ELF-1 (cell line): ENCODE results near the gene SLC6A11.

ENCODE experiments used
- DNase-seq: peaks from one replicate; pipeline ENCODE4 v3.0.0-alpha.2; 2016; ENCODE audit warnings: low read depth, low spot score

Gene SLC6A11

DNA sequence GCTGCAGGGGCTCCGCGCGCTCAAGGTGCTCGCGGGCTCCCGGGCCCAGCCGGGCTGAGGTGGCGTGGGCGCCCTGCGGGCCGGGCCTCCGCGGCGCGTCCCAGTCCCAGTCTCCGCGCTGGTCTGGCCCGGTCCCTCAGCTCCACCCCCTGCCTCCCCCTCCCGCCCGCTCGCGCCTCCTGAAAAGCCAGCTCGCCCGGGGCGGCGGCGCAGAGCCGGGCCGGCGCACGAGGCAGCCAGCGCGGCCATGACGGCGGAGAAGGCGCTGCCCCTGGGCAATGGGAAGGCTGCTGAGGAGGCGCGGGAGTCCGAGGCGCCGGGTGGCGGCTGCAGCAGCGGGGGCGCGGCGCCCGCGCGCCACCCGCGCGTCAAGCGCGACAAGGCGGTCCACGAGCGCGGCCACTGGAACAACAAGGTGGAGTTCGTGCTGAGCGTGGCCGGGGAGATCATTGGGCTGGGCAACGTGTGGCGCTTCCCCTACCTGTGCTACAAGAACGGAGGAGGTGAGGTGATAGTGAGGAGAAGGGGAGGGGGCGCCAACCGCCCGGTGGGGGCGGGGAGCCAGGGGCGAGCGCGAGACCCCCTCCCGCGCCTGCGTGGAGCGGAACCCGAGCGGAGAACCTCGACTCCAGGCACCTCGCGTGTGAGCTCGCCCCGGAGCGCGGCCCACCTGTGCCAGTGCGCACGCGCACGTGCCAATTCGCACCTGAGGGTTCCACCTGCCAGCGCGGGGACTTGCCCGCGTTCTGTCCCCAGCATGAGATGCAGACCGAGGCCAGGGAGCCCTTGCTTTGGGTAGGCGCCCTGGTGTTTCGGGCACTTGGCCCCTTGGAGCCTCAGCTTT is at the start of gene SLC6A11:
SLC6A11 (plus strand) TSS at position 210 of the 844 bp plus-strand sequence; CDS start at position 248, 38 bp downstream.
- peak; percentile 46 for DNase-seq

GRCh38 chr3:10768708-10769394 is 47.2 kb upstream of the SLC6A11 start:
- no peak for DNase-seq

DNA sequence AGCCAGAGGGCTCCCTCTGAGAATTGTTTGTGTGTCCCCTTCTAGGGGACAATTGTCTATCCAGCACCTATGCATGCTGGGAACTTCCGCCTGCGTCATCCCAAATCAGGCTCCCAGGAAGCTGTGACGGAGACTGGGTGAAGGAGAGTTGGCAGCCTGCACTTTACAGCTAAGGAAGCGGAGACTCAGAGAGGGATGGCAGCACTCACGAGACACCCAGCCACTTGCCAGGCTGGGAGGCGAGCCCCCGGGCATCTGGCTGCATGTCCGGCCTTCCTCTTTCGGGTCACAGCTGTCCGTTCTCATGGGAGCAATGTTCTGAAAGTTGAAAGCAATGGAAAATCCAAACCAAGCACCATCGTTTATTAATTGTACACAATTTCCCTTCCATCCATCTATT is 45.5 kb upstream of the SLC6A11 start:
- DNase-seq, result no peak

DNA sequence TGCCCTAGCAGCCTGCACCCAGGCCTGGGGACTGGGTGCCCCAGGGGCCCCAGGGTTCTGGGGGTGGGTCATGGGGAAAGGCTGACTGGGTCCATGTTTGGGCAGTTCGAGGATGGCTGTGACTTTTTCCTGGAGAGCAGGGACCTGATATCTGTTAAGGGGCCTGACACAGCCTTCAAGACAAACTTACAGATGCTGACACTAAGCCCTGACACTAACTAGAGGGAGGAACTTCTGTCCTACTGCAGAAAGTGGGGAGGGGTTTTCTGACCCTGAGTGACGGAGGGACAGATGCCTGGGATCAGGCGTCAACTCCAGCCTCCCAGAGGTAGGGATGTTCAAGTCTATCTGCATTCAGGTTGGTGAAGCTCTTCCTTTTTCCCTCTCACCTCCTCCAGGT is 45.0 kb upstream of the SLC6A11 start:
- no peak for DNase-seq

- DNase-seq, result no peak
Observed at GRCh38 chr3:10771486-10772270, 44.4 kb upstream of the SLC6A11 start.

- DNase-seq, result peak; percentile 33
Observed at GRCh38 chr3:10772271-10773161, 43.5 kb upstream of the SLC6A11 start.

DNA sequence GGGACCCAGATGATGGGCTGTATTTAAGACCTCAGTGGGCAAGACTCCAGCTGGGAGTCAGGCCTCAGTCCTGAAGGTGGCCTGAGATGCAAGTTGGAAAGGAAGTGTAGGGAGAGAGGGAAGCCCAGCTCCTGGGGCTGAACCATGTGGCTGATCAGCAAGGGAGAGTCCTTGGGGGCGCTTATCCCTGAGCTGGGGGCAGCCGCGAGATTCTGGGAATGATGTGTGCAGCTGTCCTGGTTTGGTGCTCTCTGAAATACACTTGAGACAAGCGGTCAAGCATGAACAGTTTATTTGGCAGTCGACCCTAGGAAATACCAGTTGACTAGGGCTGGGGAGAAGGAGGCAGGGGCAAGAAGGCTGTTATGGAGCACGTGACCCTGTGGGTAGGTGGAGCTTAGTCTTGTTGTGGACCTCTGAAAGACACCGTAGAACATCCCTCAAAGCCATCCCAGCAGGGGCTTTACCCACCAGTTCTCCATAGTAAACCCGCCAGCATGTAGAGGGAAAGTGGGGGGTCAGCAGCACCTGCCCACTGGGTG is 41.8 kb upstream of the SLC6A11 start:
- DNase-seq, result no peak

DNA sequence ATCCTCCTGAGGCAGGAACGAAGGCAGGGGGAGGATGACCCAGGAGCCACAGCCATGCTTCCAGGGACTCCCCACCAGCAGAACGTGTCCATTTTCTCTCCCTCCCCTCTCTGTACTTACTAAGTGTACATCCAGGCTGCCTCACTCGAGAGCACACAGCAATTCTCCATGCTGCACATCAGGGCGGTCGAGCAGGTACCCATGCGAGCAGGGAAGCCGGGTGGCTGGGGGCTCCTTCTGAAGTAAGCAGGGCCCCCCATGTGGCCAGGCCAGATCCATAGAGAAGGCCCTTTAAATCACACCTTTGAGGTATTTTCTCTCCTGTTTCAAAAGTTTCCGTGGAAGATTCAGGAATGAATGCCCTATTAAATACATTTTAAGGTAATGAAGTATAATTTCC is 41.2 kb upstream of the SLC6A11 start:
- DNase-seq, result no peak

DNA sequence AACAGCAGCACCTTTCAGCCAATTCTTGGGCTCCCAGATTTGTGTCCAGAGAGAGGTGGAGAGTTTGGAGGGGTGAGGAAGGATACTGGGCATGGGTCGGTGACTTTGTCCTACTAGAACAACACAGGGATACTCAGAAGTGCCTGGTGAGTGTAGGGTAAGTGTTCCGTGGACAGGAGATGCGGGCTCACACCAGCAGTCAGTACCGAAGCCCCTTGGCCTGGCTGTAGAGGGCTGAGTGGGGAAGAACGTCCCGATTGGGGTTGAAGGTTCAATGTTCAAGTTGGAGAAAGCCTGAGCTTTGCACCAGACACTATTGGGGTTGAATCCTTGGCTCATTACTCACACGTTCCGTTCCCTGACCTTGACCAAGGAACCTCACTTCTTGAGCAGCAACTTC is 40.8 kb upstream of the SLC6A11 start:
- DNase-seq, result no peak

DNA sequence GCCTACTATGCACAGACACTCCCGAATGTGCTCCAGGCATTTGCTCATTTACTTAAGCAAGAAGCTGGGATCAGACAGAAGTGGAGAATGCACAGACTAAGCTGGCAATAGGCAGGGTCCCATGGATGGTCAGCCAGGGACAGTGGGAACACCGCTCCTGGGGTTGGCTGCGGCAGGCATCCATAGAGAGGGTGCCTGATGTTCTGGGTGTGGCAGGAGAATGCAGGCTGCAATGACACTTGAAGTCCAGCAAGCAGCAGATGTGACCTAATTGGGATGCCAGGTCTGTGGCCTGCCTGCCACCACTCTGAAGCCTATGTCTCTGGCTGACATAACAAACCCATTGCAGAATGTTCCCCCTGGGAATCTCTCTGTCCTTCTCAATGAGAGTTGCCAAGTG is 40.2 kb upstream of the SLC6A11 start:
- no peak for DNase-seq

DNA sequence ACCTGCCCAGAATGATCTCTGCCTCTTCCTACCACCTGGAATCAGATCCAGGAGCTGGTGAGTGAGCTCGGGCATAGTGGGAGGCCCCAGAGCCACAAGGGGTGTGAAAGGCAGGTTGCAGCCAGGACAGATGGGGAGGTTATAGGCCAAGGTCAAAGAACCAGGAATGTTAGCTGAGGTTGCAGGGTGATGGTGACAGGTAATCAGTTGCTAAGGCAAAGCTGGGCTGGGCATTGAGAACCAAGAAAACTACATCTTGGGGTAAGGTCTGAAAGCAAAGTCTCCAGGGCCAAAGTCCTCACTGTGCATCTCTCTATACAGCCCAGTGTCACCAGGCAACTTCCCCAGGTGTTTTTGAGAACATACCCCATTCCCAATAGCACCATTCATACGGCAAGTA is 38.4 kb upstream of the SLC6A11 start:
- no peak for DNase-seq

GRCh38 chr3:10778492-10779292 is 37.3 kb upstream of the SLC6A11 start:
- no peak for DNase-seq

DNA sequence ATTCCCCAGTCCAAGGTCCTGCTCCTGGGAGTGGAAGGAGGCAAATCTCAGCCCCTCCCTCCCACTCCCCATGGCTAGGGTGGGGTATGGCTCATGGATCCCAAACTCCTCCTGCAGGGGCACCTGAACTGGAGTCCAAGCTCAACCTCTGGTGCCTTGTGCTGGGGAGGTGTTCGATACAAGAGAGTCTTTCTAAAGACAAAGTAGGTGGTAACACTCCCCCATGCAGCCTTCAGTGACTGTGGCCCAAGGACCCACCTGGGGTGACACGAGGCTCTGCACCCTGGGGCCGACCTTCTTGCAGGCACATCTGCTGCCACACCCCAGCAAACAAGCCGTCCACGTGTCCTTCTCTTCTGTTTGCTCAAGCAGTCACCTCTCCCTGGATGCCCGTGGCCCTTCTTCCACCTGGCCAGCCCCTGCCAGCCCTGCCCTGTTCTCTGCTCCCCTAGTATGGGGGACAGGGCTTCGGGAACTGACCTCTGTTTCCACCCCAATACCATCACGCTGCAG is 36.7 kb upstream of the SLC6A11 start:
- DNase-seq, result no peak

DNA sequence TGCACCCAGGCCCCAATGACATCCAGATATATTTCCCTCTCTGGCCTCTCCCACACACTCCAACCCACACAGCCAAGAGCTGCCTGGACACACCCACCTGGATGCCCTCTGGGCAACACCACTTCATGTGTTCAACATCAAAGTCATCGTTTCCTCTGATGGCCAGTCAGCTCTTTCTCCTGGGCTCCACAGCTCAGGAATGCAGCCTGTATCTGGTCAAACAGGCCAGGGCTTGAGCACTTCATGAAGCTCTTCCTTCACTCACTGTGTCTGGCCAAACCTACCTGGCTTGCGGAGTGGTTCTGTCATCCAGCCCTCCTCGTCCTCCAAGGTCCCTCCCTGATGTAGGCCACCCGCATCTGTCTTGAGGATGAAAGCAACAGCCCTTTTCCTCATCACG is 35.8 kb upstream of the SLC6A11 start:
- DNase-seq, result peak; percentile 11

- DNase-seq, result no peak
Observed at GRCh38 chr3:10780922-10781321, 35.1 kb upstream of the SLC6A11 start.

DNA sequence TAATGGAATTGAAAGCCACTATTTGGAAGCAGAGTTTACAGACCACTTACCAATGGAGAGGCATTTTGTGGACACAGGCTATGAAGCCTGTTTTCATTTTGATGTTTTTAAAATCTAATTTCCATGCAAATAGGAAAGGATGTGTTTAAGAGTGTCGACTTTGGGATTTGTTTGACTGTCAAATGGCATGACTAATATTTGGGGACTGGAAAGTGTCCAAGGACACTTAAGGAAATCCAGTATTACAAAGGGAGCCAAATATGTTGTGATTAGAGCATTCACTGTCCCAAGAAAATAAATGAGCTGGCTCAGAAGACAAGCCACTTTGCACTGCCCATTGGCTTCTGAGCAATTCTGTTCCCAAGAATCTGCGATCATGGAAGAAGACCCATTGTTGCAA is 34.0 kb upstream of the SLC6A11 start:
- no peak for DNase-seq

GRCh38 chr3:10783360-10784351 is 32.4 kb upstream of the SLC6A11 start:
- DNase-seq, result no peak

- no peak for DNase-seq
Observed at GRCh38 chr3:10786640-10787039, 29.4 kb upstream of the SLC6A11 start.

DNA sequence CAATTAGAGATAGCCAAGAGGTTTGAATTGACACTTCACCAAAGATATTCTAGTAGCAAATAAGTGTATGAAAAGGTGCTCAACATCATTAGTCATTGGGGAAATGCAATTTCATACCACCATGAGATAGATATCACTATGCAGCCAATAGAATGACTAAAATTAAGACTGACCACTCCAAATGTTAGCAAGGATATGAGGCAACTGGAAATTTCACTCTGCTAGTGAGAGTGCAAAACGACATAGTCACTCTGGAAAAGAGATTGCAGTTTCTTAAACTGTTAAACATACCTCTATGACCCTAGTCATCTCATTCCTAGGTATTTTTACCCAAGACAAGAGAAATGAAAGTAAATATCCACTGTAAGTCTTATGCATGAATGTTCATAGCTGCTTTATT is 27.6 kb upstream of the SLC6A11 start:
- DNase-seq, result no peak
